Activated T-helper 1 cell treated with anti-CD3 and anti-CD28 coated beads, Interleukin-2, amount 50 U/mL, for 16 hours (primary cell): ENCODE data around the gene TRH.
"Not testable (repeated sequence)": the region's sequence is repeated elsewhere in the genome, so short reads cannot be mapped to it uniquely, and the experiment has no call there.

Experiments used
- DNase-seq, 2 donors: peaks; one replicate each; pipeline ENCODE4 v3.0.0-alpha.2; 2020; ENCODE audit warnings: low read depth in 1 of 2, low spot score in 1 of 2

Gene TRH

GRCh38 chr3:129965937-129966336 is 8.6 kb upstream of the TRH start:
- DNase-seq, result no peak

- DNase-seq, result no peak
Measured at GRCh38 chr3:129966876-129967275, 7.6 kb upstream of the TRH start.

- DNase-seq, result no peak
Measured at GRCh38 chr3:129967761-129968160, 6.8 kb upstream of the TRH start.

GRCh38 chr3:129971351-129972052 is 3.0 kb upstream of the TRH start:
- DNase-seq, result no peak

GRCh38 chr3:129972301-129972700 is 2.2 kb upstream of the TRH start:
- no peak for DNase-seq

GRCh38 chr3:129973853-129974563 is 512 bp upstream of the TRH start:
- DNase-seq, result no peak

- DNase-seq, result no peak
Measured at GRCh38 chr3:129974833-129975704, 549 bp downstream of the TRH start.

- DNase-seq, result no peak
Measured at GRCh38 chr3:129975705-129976048, 1.2 kb downstream of the TRH start.

- DNase-seq, result no peak
Measured at GRCh38 chr3:129976286-129976685, 1.8 kb downstream of the TRH start.

GRCh38 chr3:129978123-129978522 is 3.6 kb downstream of the TRH start:
- no peak for DNase-seq

- no peak for DNase-seq
Measured at GRCh38 chr3:129979905-129980304, 5.4 kb downstream of the TRH start.

- DNase-seq, result no peak
Measured at GRCh38 chr3:129983561-129983960, 9.0 kb downstream of the TRH start.

- DNase-seq, result no peak
Measured at GRCh38 chr3:129984125-129984524, 9.6 kb downstream of the TRH start.

- no peak for DNase-seq
Measured at GRCh38 chr3:129985113-129985512, 10.6 kb downstream of the TRH start.

- DNase-seq, result no peak
Measured at GRCh38 chr3:129988429-129988828, 13.9 kb downstream of the TRH start.

GRCh38 chr3:129989414-129989813 is 14.9 kb downstream of the TRH start:
- DNase-seq, result no peak

GRCh38 chr3:129992781-129993180 is 18.3 kb downstream of the TRH start:
- DNase-seq, result no peak

GRCh38 chr3:129994883-129995559 is 20.5 kb downstream of the TRH start:
- DNase-seq, result no peak

GRCh38 chr3:129996073-129996472 is 21.6 kb downstream of the TRH start:
- DNase-seq, result no peak

- not testable (repeated sequence) for DNase-seq
Measured at GRCh38 chr3:129999176-129999575, 24.7 kb downstream of the TRH start.
